A204.1 (cell line): ENCODE data around the gene OR2J1.
"Not testable (repeated sequence)": the region's sequence is repeated elsewhere in the genome, so short reads cannot be mapped to it uniquely, and the experiment has no call there.

Source experiments
- FAIRE-seq: peaks from 2 replicates; lab custom pipeline; 2012; peaks lifted over from hg19 to GRCh38; lab: Jason Lieb, UNC

Gene OR2J1

DNA sequence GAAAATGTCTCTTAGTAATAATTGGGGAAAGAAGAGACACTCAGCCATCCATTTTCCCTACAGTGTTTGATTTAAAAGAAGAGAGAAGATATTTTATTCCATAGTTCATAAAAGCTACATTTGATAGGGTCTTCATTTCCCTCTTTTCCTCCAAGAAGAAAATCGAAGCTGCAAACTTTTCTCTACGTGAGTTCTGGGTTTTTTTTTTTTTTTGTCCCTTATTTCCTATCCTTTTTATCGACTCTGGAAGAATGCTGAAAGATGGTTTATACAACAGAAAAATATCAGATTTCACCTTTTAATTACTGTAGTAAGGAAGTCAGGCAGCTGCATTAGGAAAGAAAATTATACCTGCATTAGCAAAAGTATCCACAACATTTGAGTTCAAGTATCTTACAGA lies at the start of gene OR2J1:
Gene OR2J1 (plus strand): TSS at position 301 of the 400 bp plus-strand sequence. CDS start 1,453 bp downstream, outside the sequence.
- no peak for FAIRE-seq

- no peak for FAIRE-seq
These were observed 47.6 kb upstream of the OR2J1 start for GRCh38 chr6:29051680-29052079.

DNA sequence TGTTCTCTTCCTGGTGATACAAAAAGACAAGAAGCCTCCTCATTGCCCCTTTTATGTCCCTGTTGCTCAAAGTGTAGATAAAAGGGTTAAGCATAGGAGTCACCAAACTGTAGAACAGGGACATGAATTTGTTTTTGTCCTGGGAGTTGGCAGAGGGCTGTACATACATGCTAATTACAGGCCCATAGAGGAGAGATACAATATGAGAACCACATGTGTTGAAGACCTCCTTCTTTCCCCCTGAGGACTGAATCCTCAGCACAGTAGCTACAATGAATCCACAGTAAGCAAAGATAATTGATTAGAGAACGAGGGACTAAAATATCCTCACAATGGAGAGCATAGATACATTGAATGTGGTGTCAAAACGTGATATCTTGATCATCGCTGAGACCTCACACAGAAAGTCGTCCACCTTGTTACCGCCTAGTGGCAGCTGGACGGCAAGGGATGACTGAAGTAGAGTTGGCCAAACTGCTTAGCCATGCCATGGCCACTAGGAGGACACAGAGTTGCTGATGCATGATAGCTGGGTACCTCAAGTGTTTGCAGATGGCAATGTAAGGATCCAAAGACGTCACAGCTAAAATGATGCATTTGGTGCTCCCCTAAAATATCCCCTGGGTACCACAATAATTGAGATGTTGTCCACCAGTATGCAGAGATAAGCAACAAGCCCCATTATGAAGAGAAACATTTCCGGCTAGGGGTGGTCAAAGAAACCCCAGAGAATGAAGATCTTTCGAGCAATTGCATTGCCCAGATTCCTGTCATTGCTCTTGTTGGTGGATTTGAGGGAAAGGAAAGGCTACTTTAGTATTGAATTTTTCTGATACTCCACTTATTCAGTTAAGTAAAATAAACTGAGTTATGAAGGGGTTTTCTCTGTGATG lies 27.2 kb upstream of the OR2J1 start:
- FAIRE-seq, result no peak

DNA sequence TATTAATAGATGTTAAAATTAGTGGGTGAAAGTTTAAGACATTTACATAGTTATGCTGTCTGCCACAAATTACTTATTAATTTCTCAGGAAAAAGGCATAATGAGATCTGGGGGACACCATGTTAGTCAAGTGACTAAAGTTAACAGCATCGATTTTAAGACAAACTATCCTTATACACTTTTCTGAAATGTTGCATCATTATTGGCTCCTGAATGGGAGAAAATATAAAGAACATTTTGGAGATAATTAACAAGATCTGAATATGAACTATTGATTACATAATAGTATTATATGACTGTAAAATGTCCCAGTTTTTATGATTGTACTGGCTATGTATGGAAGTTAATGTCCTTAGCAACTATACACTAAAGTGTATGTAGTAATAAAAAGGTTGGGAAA lies 20.1 kb upstream of the OR2J1 start:
- FAIRE-seq, result no peak

DNA sequence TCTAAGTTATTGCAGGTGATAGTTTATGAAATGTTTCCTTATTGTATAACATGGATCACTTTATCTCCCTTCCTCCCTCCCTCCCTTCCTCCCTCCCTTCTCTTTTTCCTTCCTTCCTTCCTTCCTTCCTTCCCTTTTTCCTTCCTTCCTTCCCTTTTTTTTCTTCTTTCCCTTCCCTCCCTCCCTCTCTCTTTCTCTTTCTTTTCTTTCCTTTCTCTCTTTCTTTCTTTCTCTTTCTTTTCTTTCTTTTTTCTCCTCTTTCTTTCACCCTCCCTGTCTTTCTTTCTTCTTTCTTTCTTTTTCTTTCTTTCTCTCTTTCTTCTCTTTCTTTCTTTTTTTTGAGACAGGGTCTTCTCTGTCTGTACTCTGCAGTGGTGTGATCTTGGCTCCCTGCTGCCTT lies 18.0 kb upstream of the OR2J1 start:
- FAIRE-seq, result no peak

GRCh38 chr6:29082457-29082856 lies 16.8 kb upstream of the OR2J1 start:
- no peak for FAIRE-seq

GRCh38 chr6:29087213-29087612 lies 12.1 kb upstream of the OR2J1 start, which contains the start of gene OR2B3:
Gene OR2B3, minus strand, starts transcription at chr6:29087313. Its CDS starts 65 bp downstream, at chr6:29087248.
- no peak for FAIRE-seq

GRCh38 chr6:29092957-29093356 lies 6.3 kb upstream of the OR2J1 start:
- no peak for FAIRE-seq

GRCh38 chr6:29097803-29098202 lies 1.5 kb upstream of the OR2J1 start:
- FAIRE-seq, result no peak

- no peak for FAIRE-seq
These were observed 8.5 kb downstream of the OR2J1 start, which contains the start of gene OR2J3 for GRCh38 chr6:29107758-29108157. Gene OR2J3, plus strand, starts transcription at chr6:29108058. Its CDS starts 3,833 bp downstream, at chr6:29111891.

DNA sequence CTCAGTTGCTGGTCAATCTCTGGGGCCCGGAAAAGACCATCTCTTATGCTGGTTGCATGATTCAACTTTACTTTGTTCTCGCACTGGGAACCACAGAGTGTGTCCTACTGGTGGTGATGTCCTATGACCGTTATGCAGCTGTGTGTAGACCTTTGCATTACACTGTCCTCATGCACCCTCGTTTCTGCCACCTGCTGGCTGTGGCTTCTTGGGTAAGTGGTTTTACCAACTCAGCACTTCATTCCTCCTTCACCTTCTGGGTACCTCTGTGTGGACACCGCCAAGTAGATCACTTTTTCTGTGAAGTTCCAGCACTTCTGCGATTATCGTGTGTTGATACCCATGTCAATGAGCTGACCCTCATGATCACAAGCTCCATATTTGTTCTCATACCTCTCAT lies 12.8 kb downstream of the OR2J1 start:
- no peak for FAIRE-seq

GRCh38 chr6:29114964-29115363 lies 15.7 kb downstream of the OR2J1 start:
- FAIRE-seq, result not testable (repeated sequence)

DNA sequence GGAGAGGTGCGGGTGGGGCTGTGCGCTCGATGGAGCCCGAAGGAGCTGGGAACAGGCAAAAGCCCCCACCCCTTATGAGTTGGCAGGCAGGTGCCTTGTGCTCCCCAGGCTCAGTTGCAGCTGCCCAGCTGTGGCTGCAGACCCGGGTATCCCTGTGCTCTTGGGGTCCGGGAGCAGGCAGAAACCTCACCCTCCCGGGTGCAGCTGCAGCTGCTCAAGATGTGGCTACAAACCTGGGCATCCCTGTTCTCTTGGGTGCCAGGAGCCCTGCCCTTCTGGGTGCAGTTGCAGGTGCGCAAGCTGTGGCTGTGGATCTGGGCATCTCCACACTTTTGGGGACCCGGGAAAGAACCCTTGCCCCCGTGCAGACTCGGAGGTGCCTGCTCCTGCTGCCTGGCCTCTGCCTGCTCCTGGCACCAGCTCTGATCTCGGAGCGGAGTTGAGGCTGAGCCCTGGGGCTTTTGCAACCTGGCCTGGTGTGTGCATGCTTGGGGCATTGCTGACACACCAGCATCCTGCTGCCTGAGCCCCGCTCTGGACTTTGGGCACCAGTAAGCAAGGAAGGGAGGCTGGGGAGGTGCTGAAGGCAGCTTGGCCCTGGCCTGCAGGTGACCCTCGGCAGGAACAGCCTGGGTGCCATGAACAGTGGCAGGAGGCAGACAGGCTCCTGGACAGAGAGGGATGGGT lies 30.2 kb downstream of the OR2J1 start:
- FAIRE-seq, result no peak

- no peak for FAIRE-seq
These were observed 31.4 kb downstream of the OR2J1 start for GRCh38 chr6:29130644-29131043.

DNA sequence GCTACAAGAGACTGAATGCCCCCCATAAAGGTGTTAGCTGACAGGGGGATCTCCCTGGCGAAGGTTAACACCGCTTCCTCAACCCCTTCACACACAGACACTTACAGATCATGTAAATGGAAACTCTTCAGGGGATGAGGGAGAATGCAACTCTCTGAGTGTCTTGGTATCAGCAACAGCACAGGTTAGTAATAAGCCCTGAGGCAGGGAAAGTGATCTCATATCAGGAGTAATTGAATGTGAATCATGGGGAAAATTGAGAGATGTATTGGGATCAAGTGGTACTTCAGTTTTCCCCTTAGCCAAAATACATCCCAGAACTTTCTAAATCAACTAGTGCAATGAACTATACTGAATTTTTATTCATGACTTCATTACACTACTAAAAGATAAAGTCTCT lies 32.4 kb downstream of the OR2J1 start:
- no peak for FAIRE-seq

- FAIRE-seq, result no peak
These were observed 38.4 kb downstream of the OR2J1 start for GRCh38 chr6:29137724-29138123.

- no peak for FAIRE-seq
These were observed 42.3 kb downstream of the OR2J1 start for GRCh38 chr6:29141606-29142005.

DNA sequence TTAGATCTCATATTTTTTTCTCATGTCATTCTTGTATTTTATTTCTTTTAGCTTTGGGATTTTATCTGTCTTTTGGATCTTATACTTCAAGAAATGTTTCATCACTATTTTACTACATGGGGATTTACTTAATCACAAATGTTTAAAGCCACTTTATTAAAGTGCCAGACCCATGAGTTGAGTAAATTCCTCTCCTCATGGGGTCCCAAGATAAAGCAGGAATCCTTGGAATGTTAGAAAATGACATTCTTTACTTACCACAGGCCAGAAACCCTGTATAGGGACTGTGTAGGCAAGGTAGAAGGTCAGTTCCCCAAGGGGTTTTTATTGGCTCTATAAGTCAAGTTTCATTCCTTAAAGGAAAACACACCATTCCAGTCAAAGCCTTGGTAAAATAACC lies 43.0 kb downstream of the OR2J1 start:
- no peak for FAIRE-seq

GRCh38 chr6:29146179-29146578 lies 46.9 kb downstream of the OR2J1 start:
- no peak for FAIRE-seq

- FAIRE-seq, result no peak
These were observed 47.8 kb downstream of the OR2J1 start for GRCh38 chr6:29147074-29147473.

GRCh38 chr6:29149444-29149843 lies 50.2 kb downstream of the OR2J1 start:
- FAIRE-seq, result not testable (repeated sequence)
